ENCODE results near the gene CPNE7.
"Not testable (repeated sequence)": the region's sequence is repeated elsewhere in the genome, so short reads cannot be mapped to it uniquely, and the experiment has no call there.

The CPNE7 gene

DNA sequence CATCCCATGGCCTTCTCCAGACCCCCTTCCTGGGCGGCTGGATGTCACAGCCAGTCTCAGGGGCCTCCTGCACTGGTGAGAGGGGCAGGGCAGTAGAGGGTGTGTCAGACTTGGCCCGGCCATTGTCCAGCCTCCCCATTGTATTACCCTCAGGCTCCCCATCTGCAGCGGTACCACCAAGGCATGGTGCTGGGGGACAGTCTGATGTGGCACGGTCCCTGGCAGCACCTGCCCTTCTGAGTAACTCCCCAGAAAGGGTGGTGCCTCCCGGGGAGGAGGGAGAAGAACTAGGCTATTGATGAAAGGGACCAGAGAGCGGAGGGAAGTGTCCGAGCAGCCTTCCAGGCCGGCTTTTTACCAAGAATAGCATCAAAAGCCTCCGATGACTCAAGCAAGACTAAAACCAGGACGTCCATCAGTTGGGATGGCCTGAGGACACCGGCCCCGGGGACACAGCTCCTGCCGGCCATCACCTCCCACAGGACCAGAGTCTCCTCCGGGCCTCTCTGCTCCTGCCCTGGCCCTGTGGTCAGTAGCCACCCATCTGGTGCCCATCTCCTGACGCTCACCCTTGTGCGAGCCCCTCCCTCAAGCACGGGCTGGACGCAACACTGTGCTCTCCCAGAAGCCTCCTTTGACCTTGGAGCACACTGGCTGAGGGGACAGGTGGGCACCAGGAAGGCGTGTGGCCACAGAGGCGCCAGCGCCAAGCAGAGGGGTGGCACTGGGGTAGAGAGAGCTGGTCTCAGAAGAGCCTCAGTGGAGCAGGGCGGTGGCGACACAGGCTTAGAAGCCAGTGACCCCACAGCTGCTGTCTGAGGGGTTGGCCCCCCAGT lies 5.8 kb upstream of the CPNE7 start:
- no peak for DNase-seq

DNA sequence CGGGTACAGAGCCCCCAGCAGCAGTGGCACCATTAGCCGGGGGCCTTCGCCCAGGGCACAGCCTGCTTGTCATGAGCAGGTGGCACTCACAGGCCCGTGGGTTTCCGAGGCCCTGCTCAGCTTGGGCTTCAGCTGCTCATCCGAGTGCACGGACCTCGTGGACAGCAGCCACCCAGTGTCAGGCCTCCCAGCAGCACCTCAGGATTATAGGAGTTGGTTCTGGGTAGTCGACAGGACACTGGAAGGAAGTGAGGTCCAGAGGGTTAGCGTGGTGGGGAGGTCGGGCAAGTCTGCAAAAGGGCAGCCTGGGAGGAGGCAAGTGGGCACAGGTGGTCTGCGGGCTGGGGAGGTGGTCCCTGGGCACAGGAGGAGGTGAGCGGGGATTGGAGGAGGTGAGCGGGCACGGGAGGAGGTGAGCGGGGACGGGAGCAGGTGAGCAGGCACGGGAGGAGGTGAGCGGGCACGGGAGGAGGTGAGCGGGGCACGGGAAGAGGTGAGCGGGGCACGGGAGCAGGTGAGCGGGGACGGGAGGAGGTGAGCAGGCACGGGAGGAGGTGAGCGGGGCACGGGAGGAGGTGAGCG lies 5.1 kb upstream of the CPNE7 start:
- DNase-seq, result no peak

DNA sequence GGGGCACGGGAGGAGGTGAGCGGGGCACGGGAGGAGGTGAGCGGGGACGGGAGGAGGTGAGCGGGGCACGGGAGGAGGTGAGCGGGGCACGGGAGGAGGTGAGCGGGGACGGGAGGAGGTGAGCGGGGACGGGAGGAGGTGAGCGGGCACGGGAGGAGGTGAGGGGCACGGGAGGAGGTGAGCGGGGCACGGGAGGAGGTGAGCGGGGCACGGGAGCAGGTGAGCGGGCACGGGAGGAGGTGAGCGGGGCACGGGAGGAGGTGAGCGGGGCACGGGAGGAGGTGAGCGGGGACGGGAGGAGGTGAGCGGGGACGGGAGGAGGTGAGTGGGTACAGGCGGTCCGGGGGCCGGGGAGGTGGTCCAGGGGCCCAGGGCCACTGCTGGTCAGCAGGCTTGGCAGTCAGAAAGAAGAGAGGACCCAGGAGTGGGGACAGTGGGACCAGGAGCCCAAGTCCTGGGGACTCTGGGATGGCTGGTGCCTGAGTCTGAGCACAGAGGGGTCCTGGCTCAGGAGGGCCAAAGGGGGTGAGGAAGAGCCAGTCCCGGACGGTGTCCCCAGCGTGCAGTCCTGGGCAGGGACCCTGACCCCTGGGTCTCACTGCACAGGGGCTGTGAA lies 4.5 kb upstream of the CPNE7 start:
- DNase-seq, result not testable (repeated sequence)

DNA sequence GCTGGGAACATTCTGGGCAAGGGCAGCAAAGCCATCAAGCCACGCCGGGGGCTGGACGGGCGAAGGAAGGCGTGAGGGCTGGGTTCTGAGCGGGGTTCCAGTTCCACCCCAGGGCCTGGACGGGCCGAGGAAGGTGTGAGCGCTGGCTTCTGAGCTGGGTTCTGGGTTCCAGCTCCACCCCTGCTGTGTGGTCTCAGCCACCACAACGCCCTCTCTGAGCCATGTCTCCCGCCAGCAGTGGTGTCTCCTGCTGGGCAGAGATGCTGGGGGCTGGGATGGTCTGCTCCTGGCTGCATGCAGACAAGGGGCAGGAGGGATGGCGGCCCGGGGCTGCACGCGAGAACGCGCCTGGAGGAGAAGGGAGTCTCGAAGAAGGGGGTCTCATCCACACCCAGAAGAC lies 3.9 kb upstream of the CPNE7 start:
- DNase-seq, result no peak

DNA sequence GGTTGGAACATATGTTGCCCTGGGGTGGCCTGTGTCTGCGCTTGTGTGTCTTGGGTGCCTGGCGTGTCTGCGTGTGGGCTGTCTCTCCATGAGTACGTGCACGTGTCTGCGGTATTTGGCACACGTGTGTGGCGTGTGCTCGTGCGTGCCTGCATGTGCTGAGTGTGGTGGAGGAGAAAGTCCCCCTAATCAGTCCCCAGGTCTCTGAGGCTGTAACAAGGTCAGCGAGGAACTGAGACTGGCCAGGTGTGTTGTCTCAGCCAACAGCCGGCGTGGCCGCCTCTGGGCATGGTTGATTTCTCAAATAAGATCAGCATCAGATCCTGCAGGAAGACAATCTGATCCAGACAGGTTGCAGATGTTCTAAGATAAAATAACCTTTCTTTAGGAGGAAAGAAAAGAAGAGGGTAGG lies 3.5 kb upstream of the CPNE7 start:
- DNase-seq, result no peak

DNA sequence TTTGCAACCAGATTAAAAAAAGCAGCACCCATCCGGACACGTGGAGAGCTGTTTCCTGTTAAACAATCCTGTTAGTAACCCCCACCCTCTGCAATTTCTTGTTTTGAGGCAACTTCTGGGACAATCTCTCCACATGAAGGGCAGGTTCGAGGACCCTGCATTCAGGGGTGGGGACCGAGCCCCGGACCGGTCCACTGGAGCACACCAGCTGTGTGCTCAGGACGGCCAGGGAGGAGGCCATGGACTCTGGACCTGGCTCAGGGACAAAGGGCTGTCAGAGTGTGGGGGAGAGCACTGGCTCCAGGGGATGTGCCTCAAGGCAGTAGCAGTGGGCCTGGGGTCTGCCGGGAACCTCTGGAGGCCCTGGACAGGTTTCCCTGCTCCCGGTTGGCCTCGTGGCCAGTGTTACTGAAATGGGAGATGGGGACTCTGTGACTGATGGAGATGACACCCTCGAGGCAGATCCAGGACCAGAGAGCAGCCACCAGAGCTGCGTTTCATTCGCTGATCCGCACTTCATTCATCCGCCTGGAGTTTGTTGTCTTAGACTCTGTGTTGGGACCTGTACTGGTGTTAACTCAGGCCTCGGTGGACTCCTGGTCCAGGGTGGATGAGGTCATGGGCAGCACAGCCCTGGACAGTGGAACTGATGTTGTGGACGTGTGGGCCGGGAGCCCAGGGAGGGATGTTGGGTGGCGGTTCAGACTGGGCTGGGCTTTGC lies 2.9 kb upstream of the CPNE7 start:
- no peak for DNase-seq

DNA sequence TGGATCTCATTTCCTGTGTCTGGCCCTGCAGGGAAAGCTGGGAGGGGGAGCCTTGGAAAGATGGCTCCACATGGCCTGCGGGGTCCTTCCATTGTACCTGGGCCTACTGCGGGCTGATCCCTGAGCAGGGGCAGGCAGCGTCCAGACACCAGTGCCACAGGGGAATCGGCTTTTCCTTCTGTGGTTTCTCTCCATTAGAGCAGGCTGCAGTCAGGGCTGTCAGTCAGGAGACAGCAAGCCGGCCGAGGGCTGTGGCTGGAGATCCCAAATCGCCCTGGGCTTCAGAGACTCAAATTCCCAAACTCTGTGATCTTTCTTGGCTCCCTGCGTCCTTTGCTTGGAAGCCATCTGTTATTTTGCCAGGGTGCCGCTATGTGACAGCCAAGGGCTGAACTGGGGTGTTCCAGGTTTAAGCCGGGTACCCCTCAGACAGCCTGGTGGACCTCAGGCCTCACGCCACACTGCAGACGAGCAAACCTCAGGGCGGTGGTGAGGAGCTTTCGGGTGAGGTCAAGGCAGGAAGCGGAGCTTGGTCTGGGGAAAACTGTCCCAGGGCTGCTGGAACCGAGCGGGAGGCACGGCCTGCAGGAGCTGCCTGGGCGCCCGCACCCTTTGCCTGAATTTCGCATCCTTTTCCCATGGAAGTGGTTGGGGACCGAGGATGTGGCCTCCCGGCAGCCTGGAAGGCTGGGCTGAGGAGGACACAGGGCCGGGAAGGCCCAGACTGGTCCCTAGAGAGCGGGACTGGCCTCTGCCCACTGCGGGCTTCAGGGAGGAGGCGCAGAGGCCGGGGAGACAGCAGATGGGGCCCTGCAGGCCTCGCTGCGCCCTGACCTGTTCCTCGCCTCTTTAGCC lies 1.5 kb upstream of the CPNE7 start:
- no peak for DNase-seq

DNA sequence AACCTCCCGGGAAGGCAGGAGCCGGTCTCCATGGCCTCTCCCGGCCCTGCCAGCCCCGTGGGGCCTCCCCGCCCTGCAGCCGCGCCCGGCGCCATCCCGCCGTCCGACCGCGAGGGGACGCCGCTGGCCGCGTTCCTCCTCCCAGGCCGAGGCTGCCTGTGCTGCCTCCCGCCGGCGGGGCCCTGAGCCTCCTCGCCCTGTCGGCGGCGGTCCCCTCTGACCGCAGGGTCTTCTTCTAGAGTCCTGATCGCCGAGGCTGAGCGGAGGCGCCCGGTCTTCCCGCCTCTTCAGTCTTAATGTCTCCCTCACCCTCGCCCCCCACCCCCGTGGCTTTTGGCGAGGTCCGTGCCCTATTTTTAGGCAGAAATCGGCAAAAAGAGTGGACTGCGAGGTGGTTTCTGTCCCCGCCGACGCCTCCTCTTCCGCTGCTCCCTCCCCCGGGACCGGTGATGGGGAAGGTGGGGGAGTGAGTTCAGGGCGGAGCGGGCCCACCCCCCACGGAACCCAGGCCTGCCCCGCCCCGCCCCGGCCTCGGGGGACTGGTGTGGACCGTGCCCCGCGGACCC lies 794 bp upstream of the CPNE7 start:
- no peak for DNase-seq

DNA sequence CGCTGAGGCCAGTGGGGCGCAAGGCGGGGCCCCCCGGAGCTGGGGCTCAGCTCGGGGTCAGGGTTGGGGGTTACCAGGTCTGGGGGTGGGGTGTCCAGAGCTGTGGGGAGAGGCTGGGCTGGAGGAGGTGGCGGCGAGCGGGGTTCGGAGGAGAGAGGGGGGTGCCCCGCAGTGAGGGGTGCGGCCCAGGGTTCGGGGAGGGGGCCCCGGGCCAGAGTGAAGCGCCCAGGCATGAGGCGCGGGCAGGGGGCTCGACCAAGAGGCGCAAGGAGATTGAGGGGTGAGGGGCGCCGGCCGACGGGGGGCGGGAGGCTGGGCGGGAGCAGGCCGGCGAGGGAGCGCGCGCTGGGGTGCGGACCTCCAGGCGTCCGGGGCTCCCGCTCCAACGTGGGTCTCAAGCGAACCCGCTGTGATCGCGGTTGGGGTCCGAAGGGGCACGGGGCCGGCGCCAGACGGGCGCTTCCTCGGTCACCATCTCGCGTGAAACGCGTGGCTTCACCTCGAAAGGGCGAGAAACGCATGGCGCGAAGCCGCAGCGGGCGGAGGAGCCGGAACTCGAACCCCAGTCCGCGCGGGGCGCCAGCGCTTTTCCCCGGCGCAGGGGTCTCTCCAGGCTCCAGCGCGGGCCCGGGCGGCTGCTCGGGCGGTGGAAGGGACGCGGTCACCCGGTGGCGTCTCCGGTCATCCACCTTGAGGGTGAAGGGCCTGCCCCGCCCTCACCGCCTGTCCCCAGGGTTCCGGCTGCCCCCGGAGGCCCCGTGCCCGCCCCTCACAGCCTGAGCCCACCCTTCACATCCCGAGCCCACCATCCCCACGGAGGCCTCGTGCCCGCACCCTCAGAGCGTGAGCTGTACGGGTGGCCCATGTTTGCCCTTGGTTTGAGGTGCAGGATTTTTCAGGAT lies 846 bp downstream of the CPNE7 start:
- DNase-seq, result no peak

DNA sequence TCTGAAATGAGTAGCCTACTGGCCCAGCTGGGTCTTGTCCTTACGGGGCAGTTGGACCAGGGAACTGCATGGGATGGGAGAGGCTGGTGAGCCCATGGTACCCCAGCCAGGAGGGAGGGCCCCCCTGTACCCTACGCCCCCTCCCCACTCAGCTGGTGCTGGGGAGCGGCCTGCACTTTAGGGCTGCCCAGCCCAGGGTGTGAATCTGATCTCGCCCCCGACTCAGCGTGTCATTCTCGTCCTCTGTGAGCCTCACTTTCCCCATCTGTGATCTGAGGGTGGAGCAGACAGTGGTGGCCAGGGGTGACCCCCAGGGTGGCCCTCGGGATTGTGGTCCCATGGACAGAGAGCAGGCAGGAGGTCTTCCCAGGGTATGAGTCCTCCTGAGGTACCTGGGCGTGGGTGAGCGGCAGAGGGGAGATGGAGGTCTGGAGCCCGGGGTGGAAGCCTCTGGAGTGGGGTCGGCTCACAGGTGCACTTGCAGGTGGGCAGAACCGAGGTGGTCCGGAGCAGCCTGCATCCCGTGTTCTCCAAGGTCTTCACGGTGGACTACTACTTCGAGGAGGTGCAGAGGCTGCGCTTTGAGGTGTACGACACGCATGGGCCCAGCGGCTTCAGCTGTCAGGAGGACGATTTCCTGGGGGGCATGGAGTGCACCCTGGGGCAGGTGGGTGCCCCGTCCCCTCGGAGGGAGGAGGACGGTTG lies 1.6 kb downstream of the CPNE7 start:
- DNase-seq, result no peak

DNA sequence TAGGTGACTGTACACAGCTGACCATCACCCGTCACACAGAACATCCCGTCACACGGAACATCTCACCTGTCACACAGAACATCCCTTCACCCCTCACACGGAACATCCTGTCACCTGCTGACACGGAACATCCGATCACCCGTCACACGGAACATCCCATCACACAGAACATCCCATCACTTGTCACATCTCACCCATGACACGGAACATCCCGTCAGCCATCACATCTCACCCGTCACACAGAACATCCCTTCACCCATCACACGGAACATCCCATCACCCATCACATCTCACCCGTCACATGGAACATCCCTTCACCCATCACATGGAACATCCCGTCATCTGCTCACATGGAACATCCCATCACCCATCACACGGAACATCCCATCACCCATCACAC lies 3.8 kb downstream of the CPNE7 start:
- DNase-seq, result no peak

DNA sequence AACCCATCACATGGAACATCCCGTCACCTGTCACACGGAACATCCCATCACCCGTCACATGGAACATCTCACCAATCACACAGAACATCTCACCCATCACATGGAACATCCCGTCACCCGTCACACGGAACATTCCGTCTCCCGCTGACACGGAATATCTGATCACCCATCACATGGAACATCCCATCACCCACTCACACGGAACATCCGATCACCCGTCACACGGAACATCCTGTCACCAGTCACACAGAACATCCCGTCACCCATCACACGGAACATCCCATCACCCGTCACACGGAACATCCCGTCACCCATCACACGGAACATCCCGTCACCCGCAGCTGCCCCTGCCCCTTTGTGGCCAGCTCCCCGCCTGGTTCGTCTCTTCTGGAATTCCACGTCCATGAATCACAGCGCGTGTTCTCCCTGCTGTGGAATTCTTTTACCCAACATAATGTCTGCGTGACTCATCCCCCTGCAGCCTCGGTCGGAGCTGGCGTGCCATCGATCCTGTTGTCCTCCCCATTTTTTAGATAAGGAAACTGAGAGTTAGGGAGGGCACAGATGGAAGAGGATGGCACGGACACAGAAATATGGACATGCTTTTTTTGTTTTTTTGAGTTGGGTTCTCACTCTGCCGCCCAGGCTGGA lies 5.6 kb downstream of the CPNE7 start:
- DNase-seq, result no peak

DNA sequence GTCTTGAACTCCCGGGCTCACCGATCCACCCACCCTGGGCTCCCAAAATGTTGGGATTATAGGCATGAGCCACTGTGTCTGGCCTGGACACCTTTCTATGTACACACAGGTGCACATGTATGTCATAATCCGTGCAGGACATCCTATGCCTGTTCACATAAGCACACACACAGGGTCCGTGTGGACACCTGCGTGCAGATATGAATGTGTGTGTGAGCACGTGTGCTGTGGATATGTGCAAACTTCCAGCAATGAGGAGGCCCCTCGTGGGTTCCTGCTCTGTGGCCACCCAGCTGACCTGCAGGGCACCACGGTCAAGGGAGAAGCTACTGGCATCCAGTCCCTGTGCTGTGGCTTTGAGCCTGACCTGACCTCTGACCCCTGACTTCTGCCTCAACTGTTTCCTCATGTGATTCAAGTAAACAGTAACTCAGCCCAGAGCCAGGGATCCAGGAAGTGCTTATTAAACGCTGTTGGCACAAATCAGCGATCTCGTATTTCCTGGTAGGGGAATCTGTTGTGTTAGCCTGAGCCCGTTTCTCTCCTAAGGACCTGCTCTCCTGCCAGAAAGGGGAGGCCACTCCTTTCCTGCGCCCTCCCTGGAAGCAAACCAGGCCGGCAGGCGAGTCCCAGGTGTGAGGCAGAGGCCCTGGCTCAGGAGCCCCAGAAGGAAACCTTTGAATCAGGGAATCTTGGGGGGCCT lies 6.5 kb downstream of the CPNE7 start:
- DNase-seq, result no peak

DNA sequence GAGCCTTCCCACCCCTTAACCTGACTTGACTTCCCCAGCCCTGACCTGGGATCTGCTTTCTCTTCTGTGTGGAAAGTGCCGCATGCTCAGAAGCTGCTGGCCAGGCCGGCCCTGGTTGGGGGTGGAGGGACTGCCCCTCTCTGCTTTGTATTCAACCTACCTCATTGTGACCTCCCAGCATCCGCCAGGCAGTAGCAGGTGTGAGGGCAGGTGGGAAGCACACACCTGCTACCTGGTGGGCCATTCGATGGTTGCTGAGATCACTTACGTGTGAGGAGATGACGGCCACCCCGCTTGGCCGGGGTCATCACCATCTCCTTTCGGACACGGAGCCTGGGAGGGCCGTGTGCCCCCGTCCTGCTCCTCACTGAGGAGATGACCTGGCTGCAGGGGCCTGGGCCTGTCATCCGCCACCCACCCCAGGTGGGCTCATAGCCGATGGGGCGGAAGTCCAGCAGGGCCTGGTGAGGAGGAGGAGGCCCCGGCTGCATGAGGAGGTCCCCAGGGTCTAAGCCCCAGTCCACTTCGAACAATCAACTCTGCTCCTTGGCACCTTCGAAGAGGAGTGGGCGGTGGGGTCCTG lies 7.1 kb downstream of the CPNE7 start:
- no peak for DNase-seq

DNA sequence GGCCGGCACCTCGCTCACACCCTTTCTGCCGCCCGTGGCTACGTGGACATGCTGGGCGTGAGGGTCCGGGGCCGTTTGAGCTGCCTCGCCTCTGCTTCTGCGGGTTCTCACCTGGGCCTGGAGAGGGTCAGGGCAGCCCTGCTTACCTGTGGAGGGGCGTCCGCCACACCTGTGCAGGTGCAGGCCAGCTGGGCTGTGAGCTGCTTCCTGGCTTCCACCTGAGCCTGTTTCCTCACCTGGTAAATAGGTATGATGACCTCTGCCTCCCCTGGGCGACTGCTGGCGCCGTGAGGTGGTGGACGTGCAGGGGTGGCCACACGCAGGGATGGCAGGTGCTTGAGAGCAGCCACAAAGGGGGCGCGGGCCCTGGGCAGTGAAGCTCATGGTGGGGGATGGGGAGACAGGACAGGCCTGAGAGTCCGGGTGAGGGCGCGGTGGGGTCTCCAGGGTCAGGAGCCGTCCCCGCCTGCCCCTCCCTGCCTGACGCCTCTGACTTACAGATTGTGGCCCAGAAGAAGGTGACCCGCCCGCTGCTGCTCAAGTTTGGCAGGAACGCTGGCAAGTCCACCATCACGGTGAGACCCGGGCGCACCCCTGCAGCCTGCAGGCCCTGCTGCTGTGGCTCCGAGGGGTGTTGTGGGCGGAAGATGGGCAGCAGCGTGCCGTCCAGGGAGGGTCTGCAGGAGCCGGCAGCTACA lies 7.8 kb downstream of the CPNE7 start:
- DNase-seq, result no peak

DNA sequence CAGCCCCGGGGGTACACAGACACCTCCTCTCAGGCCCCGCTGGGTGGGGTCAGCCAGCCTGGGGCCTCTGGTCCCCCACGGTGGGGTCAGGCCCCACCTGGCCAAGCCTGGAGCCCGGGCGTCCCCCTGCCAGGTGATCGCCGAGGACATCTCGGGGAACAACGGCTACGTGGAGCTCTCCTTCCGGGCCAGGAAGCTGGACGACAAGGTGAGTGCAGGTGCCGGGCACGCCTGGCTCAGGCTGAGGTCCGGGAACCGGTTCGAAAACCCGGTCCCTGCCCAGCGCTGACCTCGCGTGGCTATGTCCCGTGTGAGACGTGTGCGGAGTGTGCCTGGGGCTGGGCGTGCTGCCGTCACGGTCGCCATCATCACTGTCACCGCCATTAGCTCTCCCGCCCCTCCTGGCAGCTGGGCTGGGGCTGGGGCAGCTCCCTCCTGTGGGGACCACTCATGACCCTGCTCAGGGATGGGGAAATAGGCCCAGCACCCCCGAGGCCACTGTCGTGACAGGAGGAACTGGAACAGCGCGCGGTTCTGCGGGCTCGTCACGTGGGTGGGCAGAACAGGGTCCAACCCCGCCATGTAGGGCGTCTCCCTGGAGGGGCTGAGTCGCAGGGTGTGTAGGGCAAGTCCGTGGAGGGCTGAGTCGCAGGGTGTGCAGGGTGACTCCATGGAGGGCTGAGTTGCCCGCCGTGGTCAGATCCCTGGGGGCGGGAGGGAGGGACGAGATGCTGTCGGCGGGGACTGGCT lies 8.5 kb downstream of the CPNE7 start:
- DNase-seq, result no peak

DNA sequence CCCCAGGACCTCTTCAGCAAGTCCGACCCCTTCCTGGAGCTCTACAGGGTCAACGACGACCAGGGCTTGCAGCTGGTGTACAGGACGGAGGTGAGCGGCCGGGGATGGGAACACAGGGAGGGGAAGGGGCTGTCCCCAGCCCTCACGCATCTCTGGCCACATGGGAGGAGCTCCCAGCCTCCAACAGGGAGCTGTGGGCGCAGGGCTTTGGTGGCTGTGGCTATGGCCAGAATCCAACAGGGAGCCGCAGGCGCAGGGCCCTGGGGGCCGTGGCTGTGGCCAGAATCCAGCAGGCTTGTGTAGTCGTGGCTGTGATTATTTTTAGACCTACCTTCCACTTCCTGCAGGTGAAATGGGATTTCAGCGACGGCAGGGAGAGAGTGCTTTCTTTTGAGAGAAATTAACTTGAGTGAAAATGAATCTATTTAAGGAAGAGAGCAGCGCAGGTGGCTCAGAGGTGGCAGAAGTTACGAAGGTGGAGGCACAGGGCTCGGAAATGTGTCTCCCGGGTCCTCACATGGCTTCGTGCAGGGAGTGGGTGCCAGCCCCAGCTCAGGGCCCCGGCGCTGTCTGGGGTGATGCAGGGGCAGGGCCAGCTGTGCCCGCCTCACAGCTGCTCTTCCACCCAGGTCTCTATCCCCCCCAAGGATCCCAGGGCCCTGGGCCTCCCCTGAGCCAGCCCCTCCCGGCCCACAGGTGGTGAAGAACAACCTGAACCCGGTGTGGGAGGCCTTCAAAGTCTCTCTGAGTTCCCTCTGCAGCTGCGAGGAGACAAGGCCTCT lies 9.4 kb downstream of the CPNE7 start:
- no peak for DNase-seq

Measured in NCI-H446 treated with DMSO at 0.1 percent for 48 hours (cell line).